Measurements from ENCODE around the gene C19orf53. TPM values are rescaled to one million over a fixed set of nuclear protein-coding genes. Genes with fewer than 3 reads are reported as not detected.

Gene C19orf53
- total and polyA plus RNA-seq, 9 of the 15 experiments (the other 6 are each of a cell fraction or from before 2014, with no cell fraction given): 98.5 to 441 (median 164) TPM

DNA sequence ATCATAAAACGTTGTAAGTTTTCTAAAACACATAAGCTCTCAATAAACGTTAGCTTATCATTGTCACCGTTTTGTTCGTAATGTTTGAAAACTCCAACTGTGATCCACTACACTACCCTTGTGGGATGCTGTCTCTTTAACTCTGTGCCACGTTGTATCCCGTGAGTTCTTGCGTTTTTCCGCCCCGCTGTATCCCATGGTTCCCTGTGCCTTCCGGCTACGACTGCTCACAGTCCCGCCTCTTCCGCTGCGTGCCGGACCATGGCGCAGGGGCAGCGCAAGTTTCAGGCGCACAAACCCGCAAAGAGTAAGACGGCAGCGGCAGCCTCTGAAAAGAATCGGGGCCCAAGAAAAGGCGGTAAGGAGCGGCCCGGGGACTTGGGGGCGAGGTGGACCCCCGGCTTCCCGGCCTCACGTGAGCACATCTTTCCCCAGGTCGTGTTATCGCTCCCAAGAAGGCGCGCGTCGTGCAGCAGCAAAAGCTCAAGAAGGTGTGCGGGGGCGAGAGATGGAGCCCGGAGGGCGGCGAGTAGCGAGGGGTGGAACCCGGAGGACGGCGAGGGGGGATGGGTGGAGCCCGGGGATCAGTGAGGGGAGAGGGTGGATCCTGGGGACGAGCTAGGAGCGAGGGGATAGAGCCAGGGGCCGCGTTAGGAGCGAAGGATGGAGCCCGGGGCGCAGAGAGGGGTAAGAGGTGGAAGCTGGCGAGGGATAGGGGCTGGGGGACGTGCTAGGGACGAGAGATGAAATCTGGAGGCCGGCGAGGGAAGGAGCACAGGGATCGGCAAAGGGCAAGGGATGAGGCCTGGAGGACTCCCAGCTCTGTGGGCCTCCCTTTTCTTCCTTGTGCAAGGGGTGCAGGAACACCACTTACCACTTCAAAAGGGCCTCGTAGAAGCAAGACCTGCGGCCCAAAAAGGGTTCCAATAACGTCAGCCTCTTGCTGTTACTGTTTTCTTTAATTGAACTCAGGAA lies at the start of gene C19orf53 (continued):
- TF ChIP-seq CHD7 (IDR thresholded peaks at IDR 0.05; ENCODE audit: low read depth, low read length) (no peak), E4F1 (CRISPR knock-in tag; IDR thresholded peaks at IDR 0.05; ENCODE audit: borderline replicate concordance) (no peak), ZFP30 (CRISPR knock-in tag; IDR thresholded peaks at IDR 0.05; ENCODE audit: borderline replicate concordance) (no peak), ZKSCAN8 (CRISPR knock-in tag; IDR thresholded peaks at IDR 0.05) (no peak), TEAD1 (CRISPR knock-in tag; IDR thresholded peaks at IDR 0.05) (peak; percentile 39 to 66; a peak in 1 of 4 replicates)
- TF ChIP-seq, protein P1, sequence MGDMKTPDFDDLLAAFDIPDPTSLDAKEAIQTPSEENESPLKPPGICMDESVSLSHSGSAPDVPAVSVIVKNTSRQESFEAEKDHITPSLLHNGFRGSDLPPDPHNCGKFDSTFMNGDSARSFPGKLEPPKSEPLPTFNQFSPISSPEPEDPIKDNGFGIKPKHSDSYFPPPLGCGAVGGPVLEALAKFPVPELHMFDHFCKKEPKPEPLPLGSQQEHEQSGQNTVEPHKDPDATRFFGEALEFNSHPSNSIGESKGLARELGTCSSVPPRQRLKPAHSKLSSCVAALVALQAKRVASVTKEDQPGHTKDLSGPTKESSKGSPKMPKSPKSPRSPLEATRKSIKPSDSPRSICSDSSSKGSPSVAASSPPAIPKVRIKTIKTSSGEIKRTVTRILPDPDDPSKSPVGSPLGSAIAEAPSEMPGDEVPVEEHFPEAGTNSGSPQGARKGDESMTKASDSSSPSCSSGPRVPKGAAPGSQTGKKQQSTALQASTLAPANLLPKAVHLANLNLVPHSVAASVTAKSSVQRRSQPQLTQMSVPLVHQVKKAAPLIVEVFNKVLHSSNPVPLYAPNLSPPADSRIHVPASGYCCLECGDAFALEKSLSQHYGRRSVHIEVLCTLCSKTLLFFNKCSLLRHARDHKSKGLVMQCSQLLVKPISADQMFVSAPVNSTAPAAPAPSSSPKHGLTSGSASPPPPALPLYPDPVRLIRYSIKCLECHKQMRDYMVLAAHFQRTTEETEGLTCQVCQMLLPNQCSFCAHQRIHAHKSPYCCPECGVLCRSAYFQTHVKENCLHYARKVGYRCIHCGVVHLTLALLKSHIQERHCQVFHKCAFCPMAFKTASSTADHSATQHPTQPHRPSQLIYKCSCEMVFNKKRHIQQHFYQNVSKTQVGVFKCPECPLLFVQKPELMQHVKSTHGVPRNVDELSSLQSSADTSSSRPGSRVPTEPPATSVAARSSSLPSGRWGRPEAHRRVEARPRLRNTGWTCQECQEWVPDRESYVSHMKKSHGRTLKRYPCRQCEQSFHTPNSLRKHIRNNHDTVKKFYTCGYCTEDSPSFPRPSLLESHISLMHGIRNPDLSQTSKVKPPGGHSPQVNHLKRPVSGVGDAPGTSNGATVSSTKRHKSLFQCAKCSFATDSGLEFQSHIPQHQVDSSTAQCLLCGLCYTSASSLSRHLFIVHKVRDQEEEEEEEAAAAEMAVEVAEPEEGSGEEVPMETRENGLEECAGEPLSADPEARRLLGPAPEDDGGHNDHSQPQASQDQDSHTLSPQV (IDR thresholded peaks at IDR 0.05): peak; percentile 77

All from K562 (cell line).